ENCODE measurements around the gene HMCN2.

DNA sequence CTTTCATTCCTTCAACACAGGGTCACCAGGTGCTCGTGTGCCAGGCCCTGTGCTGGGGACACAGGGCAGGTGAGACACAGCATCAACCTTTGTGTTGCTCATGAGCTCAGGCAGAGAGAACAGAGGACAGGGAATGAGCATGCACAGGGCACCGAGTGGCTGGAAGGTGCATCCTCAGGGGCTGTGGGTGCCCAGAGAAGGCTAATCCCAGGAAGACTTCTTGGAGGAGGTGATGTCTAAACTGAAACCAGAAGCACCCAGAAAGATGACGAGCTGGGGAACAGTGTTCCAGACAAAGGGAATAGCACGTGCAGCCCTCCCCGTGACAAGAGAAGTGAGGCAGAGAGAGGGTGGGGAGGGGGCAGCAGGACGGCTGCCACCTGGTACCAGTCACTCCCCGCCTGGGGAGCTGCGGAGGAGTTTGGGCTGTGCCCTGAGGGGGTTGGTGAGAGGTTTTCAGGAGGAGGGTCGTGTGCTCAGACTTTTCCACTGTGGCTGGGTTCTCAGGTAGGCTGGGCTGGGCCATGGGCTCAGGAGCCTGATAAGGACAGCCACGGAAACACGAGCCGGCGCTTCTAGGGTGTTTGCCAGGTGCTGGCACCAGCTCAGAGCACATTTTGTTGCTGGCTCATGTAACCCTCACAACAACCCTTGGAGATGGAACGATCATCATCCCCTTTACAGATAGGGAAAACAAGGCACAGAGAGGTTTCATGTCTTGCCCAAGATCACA lies 46.0 kb downstream of the HMCN2 start:
- TF ChIP-seq CTCF (IDR thresholded peaks at IDR 0.05; ENCODE audit: poor library complexity) = no peak
- TF ChIP-seq EZH2 (IDR thresholded peaks at IDR 0.05; ENCODE audit: borderline replicate concordance) = no peak
- TF ChIP-seq EZH2phosphoT487 (IDR thresholded peaks at IDR 0.05; ENCODE audit: low read depth, severe bottlenecking, unreplicated experiment) = no peak

Measured in hepatocyte (in vitro differentiated cells).